GM19238 (cell line): ENCODE data around the gene IL17C.

Experiments used
- DNase-seq: peaks from one replicate; pipeline ENCODE4 v3.0.0; 2011; ENCODE audit warnings: low spot score; ENCODE audit not compliant: insufficient read length

IL17C gene

GRCh38 chr16:88684569-88685155 is 46.3 kb downstream of the IL17C start:
- DNase-seq, result no peak

GRCh38 chr16:88685156-88686061 is 47.0 kb downstream of the IL17C start:
- DNase-seq, result no peak

GRCh38 chr16:88686062-88686438 is 47.7 kb downstream of the IL17C start:
- no peak for DNase-seq

GRCh38 chr16:88686439-88687253 is 48.3 kb downstream of the IL17C start, which contains the start of gene SNAI3:
TSS of gene SNAI3 (minus strand) at chr16:88686507. CDS start at chr16:88686406, 101 bp downstream.
- peak; percentile 95 for DNase-seq

GRCh38 chr16:88687254-88687576 is 48.8 kb downstream of the IL17C start:
- no peak for DNase-seq

- no peak for DNase-seq
Observed at GRCh38 chr16:88687676-88688012, 49.3 kb downstream of the IL17C start.

GRCh38 chr16:88688013-88688778 is 49.8 kb downstream of the IL17C start:
- no peak for DNase-seq
